Fibroblast of lung (primary cell): Measurements from ENCODE around the gene SCMH1. TPM values are rescaled to one million over a fixed set of nuclear protein-coding genes. Genes with fewer than 3 reads are reported as not detected.

Experiments used
- DNase-seq, 2 donors: peaks; one replicate each; pipeline versions ENCODE4 v3.0.0 to v3.0.0-alpha.2; 2010; ENCODE audit warnings: low read depth in 2 of 2
- H2AFZ ChIP-seq: 2 replicates; pipeline ENCODE4 v1.5.1; 2012; ENCODE audit warnings: low read length, control low read depth, inconsistent platforms
- H3K27ac ChIP-seq: 2 replicates; pipeline ENCODE4 v1.5.1; 2011; ENCODE audit warnings: low read length, control low read depth; ENCODE audit not compliant: insufficient read depth
- H3K27me3 ChIP-seq: 2 replicates; pipeline ENCODE4 v1.5.1; 2011; ENCODE audit warnings: mild to moderate bottlenecking, low read length; ENCODE audit not compliant: control insufficient read depth, insufficient read depth
- H3K36me3 ChIP-seq: 2 replicates; pipeline ENCODE4 v1.5.1; 2011; ENCODE audit warnings: low read length; ENCODE audit not compliant: control insufficient read depth, insufficient read depth
- H3K4me1 ChIP-seq: 2 replicates; pipeline ENCODE4 v1.5.1; 2011; ENCODE audit warnings: low read length; ENCODE audit not compliant: control insufficient read depth, insufficient read depth; ENCODE audit errors: extremely low read depth
- H3K4me2 ChIP-seq: 2 replicates; pipeline ENCODE4 v1.5.1; 2011; ENCODE audit warnings: low read length, control low read depth; ENCODE audit not compliant: insufficient read depth; ENCODE audit errors: extremely low read depth
- H3K4me3 ChIP-seq, 4 experiments: fragments of 200-600 bp in 1 of 4; sonication (generic) in 1 of 4; replicated peaks in 1 of 4; 2 replicates each; pipeline ENCODE4 v1.5.1; 2011 to 2016; ENCODE audit warnings: low read length in 4 of 4, low read depth in 3 of 4, mild to moderate bottlenecking in 3 of 4, control low read depth in 2 of 4, inconsistent platforms in 1 of 4, mixed read lengths in 1 of 4; ENCODE audit not compliant: insufficient read depth in 1 of 4; ENCODE audit errors: control extremely low read depth in 1 of 4
- H3K79me2 ChIP-seq: 2 replicates; pipeline ENCODE4 v1.5.1; 2012; ENCODE audit warnings: mild to moderate bottlenecking, low read length, inconsistent platforms; ENCODE audit not compliant: control insufficient read depth, insufficient read depth
- H3K9ac ChIP-seq: 2 replicates; pipeline ENCODE4 v1.5.1; 2011; ENCODE audit warnings: mild to moderate bottlenecking, low read length, control low read depth; ENCODE audit not compliant: insufficient read depth
- H3K9me3 ChIP-seq: 2 replicates; pipeline ENCODE4 v1.5.1; 2012; ENCODE audit warnings: low read depth, low read length; ENCODE audit not compliant: control insufficient read depth, insufficient read depth
- H4K20me1 ChIP-seq: 2 replicates; pipeline ENCODE4 v1.5.1; 2011; ENCODE audit warnings: low read length; ENCODE audit not compliant: control insufficient read depth, insufficient read depth; ENCODE audit errors: extremely low read depth
- EZH2 ChIP-seq: IDR thresholded peaks from 2 replicates; pipeline ENCODE4 v1.5.1; 2012; ENCODE audit warnings: low read length, control low read depth, mild to moderate bottlenecking; ENCODE audit errors: missing control alignments
- polyA plus RNA-seq, 2 donors: library from polyadenylated mRNA; depleted of rRNA in 1 of 2; stranded (reverse) in 1 of 2; unstranded in 1 of 2; fragments of >200 nt; gene quantifications; 2 replicates each; pipeline ENCODE4 v1.2.1, GENCODE V29; 2011 to 2012; ENCODE audit warnings: missing spikeins in 1 of 2
- total RNA-seq: library from RNA; depleted of rRNA; stranded (reverse); fragments of >200 nt; gene quantifications from 2 replicates; pipeline ENCODE4 v1.2.1, GENCODE V29; 2014
- TF ChIP-seq, protein P1 (sequence below), 2 donors: IDR thresholded peaks in 1 of 2; conservative IDR thresholded peaks in 1 of 2; 1 replicate in 1 of 2; 2 replicates in 1 of 2; pipeline ENCODE4 v1.5.1; 2011 to 2012; ENCODE audit warnings: low read length in 2 of 2, control low read depth in 1 of 2, inconsistent platforms in 1 of 2, low read depth in 1 of 2, mild to moderate bottlenecking in 1 of 2

Gene SCMH1
- total and polyA plus RNA-seq, 2 donors (not counting 1 experiment from before 2014, with no cell fraction given) = 20.8 to 24.8 TPM

GRCh38 chr1:41235893-41236292 lies 6.2 kb downstream of the SCMH1 start:
- no peak for DNase-seq
- no peaks in the 10 kb centered on the region for H3K27me3 ChIP-seq
- H2AFZ ChIP-seq = no peak overlapping the region
- no peak overlapping the region for H3K9ac ChIP-seq
- H3K79me2 ChIP-seq = peaks cover 16% of the 10 kb centered on the region
- H3K9me3 ChIP-seq = no peaks in the 10 kb centered on the region
- TF ChIP-seq, protein P1, sequence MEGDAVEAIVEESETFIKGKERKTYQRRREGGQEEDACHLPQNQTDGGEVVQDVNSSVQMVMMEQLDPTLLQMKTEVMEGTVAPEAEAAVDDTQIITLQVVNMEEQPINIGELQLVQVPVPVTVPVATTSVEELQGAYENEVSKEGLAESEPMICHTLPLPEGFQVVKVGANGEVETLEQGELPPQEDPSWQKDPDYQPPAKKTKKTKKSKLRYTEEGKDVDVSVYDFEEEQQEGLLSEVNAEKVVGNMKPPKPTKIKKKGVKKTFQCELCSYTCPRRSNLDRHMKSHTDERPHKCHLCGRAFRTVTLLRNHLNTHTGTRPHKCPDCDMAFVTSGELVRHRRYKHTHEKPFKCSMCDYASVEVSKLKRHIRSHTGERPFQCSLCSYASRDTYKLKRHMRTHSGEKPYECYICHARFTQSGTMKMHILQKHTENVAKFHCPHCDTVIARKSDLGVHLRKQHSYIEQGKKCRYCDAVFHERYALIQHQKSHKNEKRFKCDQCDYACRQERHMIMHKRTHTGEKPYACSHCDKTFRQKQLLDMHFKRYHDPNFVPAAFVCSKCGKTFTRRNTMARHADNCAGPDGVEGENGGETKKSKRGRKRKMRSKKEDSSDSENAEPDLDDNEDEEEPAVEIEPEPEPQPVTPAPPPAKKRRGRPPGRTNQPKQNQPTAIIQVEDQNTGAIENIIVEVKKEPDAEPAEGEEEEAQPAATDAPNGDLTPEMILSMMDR (conservative IDR thresholded peaks at IDR 0.05 in 1 of 2, IDR thresholded peaks at IDR 0.05 in 1 of 2; ENCODE audit: low read depth in 1 of 2, low read length in 2 of 2) = no peak
- TF ChIP-seq EZH2 = no peak
- no peak overlapping the region for H3K4me2 ChIP-seq
- no peak overlapping the region for H3K27ac ChIP-seq
- peaks cover 2% of the 10 kb centered on the region for H3K4me1 ChIP-seq
- H4K20me1 ChIP-seq = peaks cover 1% of the 10 kb centered on the region
- no peak overlapping the region for H3K4me3 ChIP-seq
- no peaks in the 10 kb centered on the region for H3K36me3 ChIP-seq

GRCh38 chr1:41233708-41234107 lies 8.4 kb downstream of the SCMH1 start:
- no peaks in the 10 kb centered on the region for H3K27me3 ChIP-seq
- no peak overlapping the region for H3K9ac ChIP-seq
- no peak overlapping the region for H3K4me3 ChIP-seq
- no peak overlapping the region for H3K27ac ChIP-seq
- H2AFZ ChIP-seq = no peak overlapping the region
- no peaks in the 10 kb centered on the region for H3K36me3 ChIP-seq
- TF ChIP-seq, protein P1 (conservative IDR thresholded peaks at IDR 0.05 in 1 of 2, IDR thresholded peaks at IDR 0.05 in 1 of 2; ENCODE audit: low read depth in 1 of 2, low read length in 2 of 2) = no peak
- TF ChIP-seq EZH2 = no peak
- DNase-seq = no peak
- peaks cover 2% of the 10 kb centered on the region for H3K4me1 ChIP-seq
- H4K20me1 ChIP-seq = peaks cover 1% of the 10 kb centered on the region
- H3K79me2 ChIP-seq = peaks cover 10% of the 10 kb centered on the region
- no peaks in the 10 kb centered on the region for H3K9me3 ChIP-seq
- H3K4me2 ChIP-seq = no peak overlapping the region

DNA sequence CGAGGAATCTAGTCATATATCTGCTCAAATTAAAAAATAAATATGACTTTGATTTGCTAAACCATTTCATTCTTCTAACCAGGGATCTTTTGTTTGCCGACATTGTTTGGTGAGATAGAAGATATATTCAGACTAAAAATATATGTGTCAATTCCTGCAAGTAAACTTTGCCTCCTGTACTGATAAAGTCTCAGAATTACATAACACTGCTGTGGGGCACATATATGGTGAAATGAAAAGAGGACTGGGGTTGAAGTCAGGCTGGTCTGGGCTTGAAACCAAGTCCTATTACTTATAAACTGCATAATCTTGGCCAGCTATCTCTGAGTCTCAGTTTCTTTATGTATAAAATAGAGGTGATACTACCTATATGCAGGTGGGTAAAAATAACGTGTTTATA lies 9.8 kb downstream of the SCMH1 start:
- peaks cover 4% of the 10 kb centered on the region for H3K79me2 ChIP-seq
- no peaks in the 10 kb centered on the region for H3K4me1 ChIP-seq
- DNase-seq = no peak
- no peaks in the 10 kb centered on the region for H3K36me3 ChIP-seq
- H3K27me3 ChIP-seq = no peaks in the 10 kb centered on the region
- H3K4me3 ChIP-seq = no peak overlapping the region
- H3K9ac ChIP-seq = no peak overlapping the region
- no peaks in the 10 kb centered on the region for H3K9me3 ChIP-seq
- H4K20me1 ChIP-seq = no peaks in the 10 kb centered on the region
- H3K4me2 ChIP-seq = no peak overlapping the region
- TF ChIP-seq, protein P1 (conservative IDR thresholded peaks at IDR 0.05 in 1 of 2, IDR thresholded peaks at IDR 0.05 in 1 of 2; ENCODE audit: low read depth in 1 of 2, low read length in 2 of 2) = no peak
- no peak for TF ChIP-seq EZH2
- H3K27ac ChIP-seq = no peak overlapping the region
- no peak overlapping the region for H2AFZ ChIP-seq
